CD1c-positive myeloid dendritic cell (primary cell): ENCODE data around the gene ACADVL.
"Not testable (repeated sequence)": the region's sequence is repeated elsewhere in the genome, so short reads cannot be mapped to it uniquely, and the experiment has no call there.

Experiments
- DNase-seq: peaks from one replicate; pipeline ENCODE4 v3.0.0-alpha.2; 2016; ENCODE audit errors: extremely low spot score

Gene ACADVL

DNA sequence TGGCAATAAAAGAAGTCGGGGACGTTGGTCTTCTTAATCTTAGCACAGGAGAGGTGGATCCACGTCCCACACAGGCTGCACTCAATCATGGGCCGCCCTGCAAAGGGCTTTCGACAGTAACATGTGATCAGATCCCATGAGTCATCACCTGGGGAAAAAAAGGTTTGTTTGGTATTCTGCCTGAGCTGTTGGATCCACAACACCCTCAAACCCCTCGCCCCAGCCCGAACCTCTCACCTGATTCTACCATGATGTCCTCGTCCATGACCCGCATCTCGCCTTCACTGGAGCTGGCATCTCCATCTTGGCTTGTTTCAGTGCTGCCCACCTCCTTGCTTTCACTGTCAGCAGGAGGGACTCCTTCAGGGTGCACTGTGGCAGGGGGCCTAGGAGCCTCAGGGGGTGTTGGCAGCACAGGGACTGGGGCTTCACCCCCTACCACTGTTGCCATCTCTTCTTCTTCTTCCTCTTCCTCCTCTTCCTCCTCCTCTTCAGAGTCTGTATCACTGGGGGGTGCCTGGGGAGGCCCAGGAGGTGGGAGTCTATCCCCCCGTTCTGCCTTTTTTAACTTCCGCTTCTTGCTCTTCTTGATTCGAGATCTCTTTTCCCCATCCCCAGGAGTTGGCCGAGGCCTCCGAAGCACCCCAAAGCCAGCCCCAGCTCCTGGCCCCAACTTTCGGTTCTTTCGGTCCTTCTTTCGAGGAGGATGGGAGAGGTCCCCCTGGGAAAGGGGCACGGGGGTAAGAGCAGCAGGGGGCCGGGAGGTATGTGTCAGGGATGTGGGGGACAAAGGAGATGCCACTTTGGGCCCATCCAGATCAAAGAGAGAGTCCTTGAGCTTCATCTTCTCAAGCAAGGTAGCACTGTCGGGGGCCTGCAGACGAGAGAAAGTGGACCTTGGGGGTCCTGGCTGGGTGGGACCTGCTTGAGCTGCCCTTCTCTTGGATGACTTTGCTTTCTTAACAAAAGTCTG is 16.2 kb downstream of the ACADVL start:
- peak; percentile 44 for DNase-seq

DNA sequence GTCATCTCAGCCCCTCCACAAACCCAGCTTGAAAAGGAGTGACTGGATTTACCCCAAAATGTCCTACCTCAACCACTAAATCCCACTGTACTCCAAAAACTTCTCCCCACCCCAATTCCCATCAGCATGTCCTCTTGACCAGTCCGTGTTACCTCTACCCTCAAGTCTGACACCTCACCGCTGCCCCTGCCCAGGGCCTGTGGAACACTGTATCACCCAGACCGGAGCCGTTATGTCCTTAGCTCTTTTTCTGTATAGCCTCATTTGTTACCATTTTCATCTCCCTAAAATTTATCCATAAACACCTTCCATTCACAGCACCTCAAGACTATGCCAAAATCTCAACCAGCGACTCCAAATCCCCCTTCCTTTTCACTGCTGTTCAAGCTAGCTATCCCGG is 17.1 kb downstream of the ACADVL start:
- DNase-seq, result no peak

DNA sequence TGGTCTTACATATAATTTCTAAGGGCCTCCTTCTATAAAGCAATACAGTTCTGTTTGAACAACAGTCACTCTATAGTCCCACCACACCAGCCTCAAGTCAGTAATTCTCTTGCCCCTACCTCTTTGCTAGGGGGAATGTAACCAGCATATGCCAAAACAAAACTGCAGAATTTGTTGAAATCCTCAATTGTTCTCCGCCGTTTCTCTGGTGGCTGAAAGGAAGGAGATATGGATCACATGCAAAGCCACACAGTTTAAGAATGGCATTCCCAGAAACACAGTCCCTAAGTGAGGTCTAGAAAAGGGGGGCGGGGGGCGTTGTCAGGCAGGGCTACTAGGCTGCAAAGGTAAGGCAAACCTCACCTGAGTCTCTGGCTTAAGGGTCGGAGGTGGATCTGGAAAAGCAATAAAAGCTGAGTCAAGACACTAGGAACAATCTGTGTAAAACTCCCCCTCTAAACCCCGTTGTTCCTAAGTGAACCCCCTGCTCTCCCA is 17.6 kb downstream of the ACADVL start:
- DNase-seq, result no peak

GRCh38 chr17:7237761-7238419 is 18.2 kb downstream of the ACADVL start:
- DNase-seq, result peak; percentile 71

GRCh38 chr17:7238420-7239090 is 18.8 kb downstream of the ACADVL start:
- no peak for DNase-seq

DNA sequence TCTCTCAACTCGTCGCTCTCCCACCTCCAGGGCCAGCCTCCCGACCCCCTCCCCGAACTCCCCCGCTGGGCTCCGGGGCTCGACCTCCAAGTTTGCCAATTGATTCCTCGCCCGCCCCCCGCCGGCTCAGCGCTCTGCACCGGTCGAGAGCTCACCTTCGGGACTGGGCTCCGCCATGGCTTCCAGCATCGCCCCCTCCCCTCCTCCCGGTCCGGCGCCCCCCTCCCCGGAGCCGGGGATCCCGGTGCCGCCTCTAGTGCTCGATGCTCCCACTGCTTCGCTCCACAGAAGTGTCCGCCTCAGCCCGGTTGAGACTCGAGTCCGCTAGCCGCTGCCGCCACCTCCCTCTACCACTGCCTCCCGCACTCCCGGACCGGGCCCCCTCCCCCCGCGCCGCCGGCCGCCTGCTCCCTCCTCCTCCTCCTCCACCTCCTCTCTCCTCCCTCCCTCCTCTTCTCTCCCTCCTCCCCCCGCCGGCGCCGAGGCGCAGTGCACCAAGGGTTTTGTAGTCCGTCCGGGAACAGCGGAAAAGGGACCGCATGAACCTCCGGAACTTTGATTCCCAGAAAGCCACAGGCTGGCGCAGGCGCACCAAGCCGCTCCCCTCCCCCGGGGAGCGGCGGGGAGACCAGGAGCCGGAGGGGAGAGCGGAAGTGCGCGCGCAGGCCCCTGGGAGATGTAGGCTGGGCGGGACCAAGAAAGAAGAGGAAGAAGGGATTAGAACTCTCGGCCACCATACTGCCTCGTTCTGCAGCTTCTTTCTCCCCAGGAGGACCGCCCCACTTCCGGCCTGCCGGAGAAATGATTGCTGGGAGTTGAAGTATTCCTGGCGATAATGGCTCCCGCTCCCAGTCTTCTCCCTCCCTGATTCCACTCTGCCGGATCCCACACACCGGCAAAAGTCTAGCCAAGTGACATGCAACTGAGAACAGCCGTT is 19.6 kb downstream of the ACADVL start, which contains the start of gene PHF23:
Gene PHF23, minus strand, starts transcription at position 367 of the 937 bp plus-strand sequence. Its CDS starts 178 bp downstream, at position 189.
- peak; percentile 99 for DNase-seq

GRCh38 chr17:7240375-7240774 is 20.6 kb downstream of the ACADVL start:
- DNase-seq, result peak; percentile 69

GRCh38 chr17:7241090-7241733 is 21.5 kb downstream of the ACADVL start:
- DNase-seq, result peak; percentile 59

GRCh38 chr17:7241783-7242716 is 22.3 kb downstream of the ACADVL start, which contains the start of gene GABARAP:
Gene GABARAP, minus strand, starts transcription at chr17:7242449. Its CDS starts 119 bp downstream, at chr17:7242330.
- DNase-seq, result peak; percentile 95

DNA sequence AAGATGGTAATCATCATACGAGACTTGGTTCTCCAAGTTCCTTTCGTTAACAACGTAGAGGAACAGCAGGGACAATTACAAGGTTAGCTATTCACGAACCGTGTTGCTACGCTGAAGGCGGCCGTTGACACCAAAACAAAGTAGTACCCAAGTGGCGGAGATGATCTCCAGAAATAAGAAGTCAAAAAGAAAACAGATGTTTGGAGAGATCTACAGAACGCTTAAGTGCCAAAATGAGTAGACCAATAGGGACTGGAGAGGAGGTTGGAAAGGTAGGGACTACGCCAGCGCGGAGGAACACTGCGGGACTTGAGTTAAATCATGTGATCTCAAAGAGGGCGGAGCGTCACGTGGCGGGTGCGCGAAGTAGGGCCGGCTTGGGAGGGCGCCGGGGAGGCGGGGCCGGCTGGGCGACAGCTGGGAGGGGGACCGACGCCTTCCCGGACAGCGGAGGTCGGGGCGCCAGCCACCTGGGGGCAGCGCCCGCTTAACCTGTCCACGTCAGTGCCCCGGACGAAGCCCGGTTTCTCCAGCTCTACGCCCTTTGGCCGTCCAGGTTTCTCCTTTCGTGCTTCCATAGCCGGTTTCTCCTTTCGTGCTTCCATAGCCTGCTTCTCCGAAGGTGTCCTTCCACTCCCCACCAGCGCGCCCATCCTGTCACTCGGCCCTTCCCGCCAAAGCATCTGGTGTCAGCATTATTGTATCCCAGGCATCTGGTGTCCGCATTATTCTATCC is 23.1 kb downstream of the ACADVL start:
- DNase-seq, result peak; percentile 95

DNA sequence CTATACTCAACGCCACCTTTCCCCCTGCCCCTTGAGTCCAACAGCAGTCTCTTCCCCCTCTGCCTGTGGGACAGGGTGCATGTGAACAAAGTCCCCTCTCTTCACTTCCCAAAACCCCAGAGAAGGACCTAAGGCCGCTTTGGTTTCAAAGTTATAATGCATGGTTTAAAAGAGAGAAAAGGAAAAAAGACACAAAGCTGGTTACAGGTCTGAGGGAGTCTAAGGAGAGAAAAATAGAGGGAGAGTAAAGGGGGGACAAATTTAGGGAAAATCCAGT is 23.7 kb downstream of the ACADVL start:
- DNase-seq, result no peak

- not testable (repeated sequence) for DNase-seq
Observed at GRCh38 chr17:7243838-7244237, 24.1 kb downstream of the ACADVL start.

DNA sequence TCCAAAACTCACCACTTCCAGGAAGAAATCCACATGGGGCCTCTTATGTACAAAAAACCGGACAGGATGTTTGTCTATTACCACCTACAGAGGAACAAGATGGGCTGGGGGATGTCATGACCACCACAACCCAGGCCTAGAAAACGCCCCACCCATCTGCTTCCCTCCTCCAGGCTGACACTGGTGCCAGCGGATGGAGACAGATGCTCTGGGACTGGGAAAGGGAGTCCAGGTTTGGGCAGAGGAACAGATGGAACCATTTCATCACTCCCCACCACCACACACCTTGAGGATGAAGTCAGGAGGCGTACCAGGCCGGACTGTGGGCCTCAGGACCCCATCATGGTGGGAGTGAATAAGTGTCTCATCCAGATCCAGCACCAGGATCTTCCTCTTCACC is 27.0 kb downstream of the ACADVL start:
- no peak for DNase-seq

- no peak for DNase-seq
Observed at GRCh38 chr17:7248796-7249195, 29.1 kb downstream of the ACADVL start.

DNA sequence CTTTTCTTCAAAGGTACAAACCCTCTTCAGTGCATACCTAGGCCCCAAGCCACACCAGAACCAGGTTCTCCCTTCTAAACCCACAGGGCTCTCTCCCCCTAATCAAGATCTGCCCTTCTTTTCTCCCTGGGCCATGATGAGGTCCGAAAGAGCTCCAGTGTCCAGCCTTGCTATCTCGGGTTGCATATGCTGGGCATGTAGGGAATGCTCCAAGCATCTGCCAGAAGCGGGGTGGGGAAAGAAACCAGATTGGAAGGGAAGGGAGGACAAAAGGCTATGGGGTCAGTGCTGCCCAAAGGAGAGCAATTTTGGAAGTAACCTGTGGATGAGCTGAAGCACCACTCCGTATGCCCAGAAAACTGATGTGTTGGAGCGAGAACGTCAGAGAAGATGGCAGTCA is 29.5 kb downstream of the ACADVL start:
- DNase-seq, result no peak

GRCh38 chr17:7249830-7250229 is 30.1 kb downstream of the ACADVL start:
- no peak for DNase-seq

- peak; percentile 58 for DNase-seq
Observed at GRCh38 chr17:7250695-7251627, 31.2 kb downstream of the ACADVL start.
